MM.1S (cell line): Measurements from ENCODE around the gene ARHGEF26.

Source experiments
- CTCF ChIP-seq: fragments of 300-600 bp; sonication (generic); IDR thresholded peaks from 2 replicates; pipeline ENCODE4 v1.5.1; 2016; ENCODE audit warnings: antibody characterized with exemption, low read length, mixed read lengths
- EZH2 ChIP-seq: fragments of 300-600 bp; sonication (generic); optimal IDR thresholded peaks from 2 replicates; pipeline ENCODE3; 2017; ENCODE audit warnings: low read depth, mild to moderate bottlenecking, antibody characterized with exemption, low read length, mixed read lengths

- TF ChIP-seq EZH2 = no peak
- no peak for TF ChIP-seq CTCF
Measured at GRCh38 chr3:154294016-154294415, 172.8 kb downstream of the ARHGEF26 start.
